ENCODE measurements around the gene MTCL1. TPM values are rescaled to one million over a fixed set of nuclear protein-coding genes. Genes with fewer than 3 reads are reported as not detected.

Gene MTCL1
- total and polyA plus RNA-seq, 8 donors, result 7.1 to 16.0 (median 11.9) TPM

- DNase-seq, result no peak
- Histone ChIP-seq H3K4me3 (no peak overlapping the region), H3K4me1 (no peaks in the 10 kb centered on the region), H3K27me3 (no peaks in the 10 kb centered on the region), H3K9me3 (no peaks in the 10 kb centered on the region), H3K27ac (no peak overlapping the region), H3K36me3 (no peaks in the 10 kb centered on the region)
- no peak for TF ChIP-seq CTCF (IDR thresholded peaks at IDR 0.05)
- ATAC-seq, result no peak
- intact Hi-C loops (cut with DNase I), result no loop called here
Measured at GRCh38 chr18:8869696-8870095, 164.3 kb downstream of the MTCL1 start.

- Histone ChIP-seq H3K4me3 (no peak overlapping the region), H3K27me3 (no peaks in the 10 kb centered on the region), H3K4me1 (no peaks in the 10 kb centered on the region), H3K27ac (no peak overlapping the region), H3K9me3 (no peaks in the 10 kb centered on the region), H3K36me3 (no peaks in the 10 kb centered on the region)
- TF ChIP-seq CTCF (IDR thresholded peaks at IDR 0.05), result no peak
- DNase-seq (no peak), ATAC-seq (no peak)
- intact Hi-C loops (cut with DNase I), result no loop called here
Measured at GRCh38 chr18:8870528-8870927, 165.2 kb downstream of the MTCL1 start.

DNA sequence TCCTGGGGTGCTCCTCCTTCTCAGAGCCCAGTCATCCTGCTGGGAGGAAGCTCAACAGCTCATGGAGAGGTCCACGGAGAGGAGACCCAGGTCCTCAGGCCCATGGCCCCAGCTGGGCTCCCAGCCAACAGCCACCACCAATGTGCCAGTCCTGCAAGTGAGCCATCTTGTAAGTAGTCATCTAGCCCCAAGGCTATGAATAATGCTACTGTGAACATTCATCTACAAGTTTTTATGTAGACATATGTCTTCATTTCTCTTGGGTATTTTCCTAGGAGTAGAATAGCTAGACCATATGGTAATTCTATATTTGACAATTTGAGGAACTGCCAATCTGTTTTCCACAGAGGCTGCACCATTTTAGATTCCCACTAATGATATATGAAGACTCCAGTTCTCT lies 166.1 kb downstream of the MTCL1 start:
- Histone ChIP-seq H3K27me3 (no peaks in the 10 kb centered on the region), H3K4me1 (no peaks in the 10 kb centered on the region), H3K9me3 (no peaks in the 10 kb centered on the region), H3K36me3 (no peaks in the 10 kb centered on the region), H3K4me3 (no peak overlapping the region), H3K27ac (no peak overlapping the region)
- no peak for DNase-seq
- intact Hi-C loops (cut with DNase I), result no loop called here
- no peak for ATAC-seq
- TF ChIP-seq CTCF (IDR thresholded peaks at IDR 0.05), result no peak

- no peak for TF ChIP-seq CTCF (IDR thresholded peaks at IDR 0.05)
- Histone ChIP-seq H3K36me3 (no peaks in the 10 kb centered on the region), H3K4me1 (no peaks in the 10 kb centered on the region), H3K4me3 (no peak overlapping the region), H3K9me3 (no peaks in the 10 kb centered on the region), H3K27ac (no peak overlapping the region), H3K27me3 (peaks cover 0 to 8% of the 10 kb centered on the region in 2 donors)
- intact Hi-C loops (cut with DNase I), result no loop called here
- no peak for DNase-seq
- no peak for ATAC-seq
Measured at GRCh38 chr18:8874872-8875271, 169.5 kb downstream of the MTCL1 start.

DNA sequence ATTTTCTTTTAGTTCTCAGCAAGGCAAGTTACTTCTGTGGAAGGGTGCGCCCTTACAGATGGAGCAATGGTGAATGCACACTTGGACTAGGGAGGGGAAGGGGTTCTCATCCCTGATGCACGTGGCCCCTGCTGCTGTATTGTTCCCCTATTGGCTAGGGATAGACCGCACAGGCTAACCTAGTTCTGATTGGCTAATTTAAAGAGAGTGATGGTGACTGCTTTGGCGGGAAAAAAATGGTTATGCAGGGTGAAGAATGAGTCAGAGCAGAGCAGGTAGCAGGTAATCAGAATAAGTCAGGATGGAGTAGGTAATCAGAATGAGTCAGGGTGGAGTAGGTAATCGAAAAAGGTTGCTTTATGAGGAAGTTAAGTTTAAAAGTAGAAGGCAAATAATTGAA lies 171.5 kb downstream of the MTCL1 start:
- H3K4me3 ChIP-seq, result no peak overlapping the region
- H3K4me1 ChIP-seq, result no peaks in the 10 kb centered on the region
- no peak overlapping the region for H3K27ac ChIP-seq
- intact Hi-C loops (cut with DNase I), result no loop called here
- H3K27me3 ChIP-seq, result peaks cover 0 to 8% of the 10 kb centered on the region in 2 donors
- ATAC-seq (no peak), DNase-seq (no peak)
- peaks cover 0 to 5% of the 10 kb centered on the region in 2 donors for H3K9me3 ChIP-seq
- no peak for TF ChIP-seq CTCF (IDR thresholded peaks at IDR 0.05)
- no peaks in the 10 kb centered on the region for H3K36me3 ChIP-seq

All from left lung (tissue), 10 donors.